GM08714 (cell line): ENCODE data around the gene FABP6.
"Not testable (repeated sequence)": the region's sequence is repeated elsewhere in the genome, so short reads cannot be mapped to it uniquely, and the experiment has no call there.

Source experiments
- H3K4me3 ChIP-seq: fragments of 200-500 bp; sonication (Bioruptor generic); 2 replicates; pipeline ENCODE4 v1.5.1; 2014; ENCODE audit warnings: mild to moderate bottlenecking, low read length, inconsistent platforms
- ZNF274 ChIP-seq: IDR thresholded peaks from 2 replicates; pipeline ENCODE4 v1.6.1; 2012; ENCODE audit warnings: mild to moderate bottlenecking, low read depth, low read length

Gene FABP6

GRCh38 chr5:160229190-160229742 is at the start of gene FABP6:
FABP6 (plus strand) TSS chr5:160229506; CDS start chr5:160229558, 52 bp downstream.
- no peak for TF ChIP-seq ZNF274
- H3K4me3 ChIP-seq = no peak within 1 kb of the TSS

DNA sequence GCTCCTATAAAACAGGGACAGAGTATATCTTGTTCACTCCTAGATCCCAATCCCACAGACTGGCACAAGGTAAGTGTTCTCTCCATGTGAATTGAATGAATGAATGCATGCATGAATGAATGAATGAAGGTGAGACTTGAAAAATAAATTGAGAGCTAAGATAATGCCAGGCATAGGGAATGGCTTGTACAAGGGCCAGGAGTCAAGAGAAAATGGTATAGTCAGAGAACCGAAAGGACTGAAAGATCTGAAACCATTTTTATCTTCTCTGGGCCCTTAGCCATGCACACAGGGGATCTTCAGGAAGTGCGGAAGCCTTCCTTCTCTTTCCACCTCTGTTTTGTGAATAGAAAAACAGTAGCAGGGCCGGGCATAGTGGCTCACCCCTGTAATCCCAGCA is 48.4 kb upstream of the FABP6 start:
- TF ChIP-seq ZNF274 = no peak
- H3K4me3 ChIP-seq = no peak overlapping the region

GRCh38 chr5:160181965-160182622 is 47.2 kb upstream of the FABP6 start:
- TF ChIP-seq ZNF274 = no peak
- no peak overlapping the region for H3K4me3 ChIP-seq

DNA sequence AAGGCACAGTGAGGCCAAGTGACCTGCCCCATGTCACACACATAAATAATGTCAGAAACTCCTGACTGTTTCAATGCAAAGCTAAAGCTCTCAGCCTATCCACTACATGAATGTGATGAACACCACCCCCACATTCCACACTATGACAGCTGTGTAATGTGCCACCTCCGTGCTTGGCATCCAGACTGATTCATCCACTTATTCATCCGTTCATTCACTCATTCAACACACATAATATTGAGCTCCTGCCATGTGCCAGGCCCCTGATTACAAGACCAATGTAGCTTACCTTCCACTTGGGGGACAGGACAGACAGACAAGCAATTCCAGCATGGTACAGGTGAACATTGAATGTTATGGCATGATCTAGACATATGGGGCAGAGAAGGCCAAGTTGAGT is 46.2 kb upstream of the FABP6 start:
- no peak for TF ChIP-seq ZNF274
- no peak overlapping the region for H3K4me3 ChIP-seq

GRCh38 chr5:160185626-160186360 is 43.5 kb upstream of the FABP6 start:
- TF ChIP-seq ZNF274 = no peak
- H3K4me3 ChIP-seq = no peak overlapping the region

DNA sequence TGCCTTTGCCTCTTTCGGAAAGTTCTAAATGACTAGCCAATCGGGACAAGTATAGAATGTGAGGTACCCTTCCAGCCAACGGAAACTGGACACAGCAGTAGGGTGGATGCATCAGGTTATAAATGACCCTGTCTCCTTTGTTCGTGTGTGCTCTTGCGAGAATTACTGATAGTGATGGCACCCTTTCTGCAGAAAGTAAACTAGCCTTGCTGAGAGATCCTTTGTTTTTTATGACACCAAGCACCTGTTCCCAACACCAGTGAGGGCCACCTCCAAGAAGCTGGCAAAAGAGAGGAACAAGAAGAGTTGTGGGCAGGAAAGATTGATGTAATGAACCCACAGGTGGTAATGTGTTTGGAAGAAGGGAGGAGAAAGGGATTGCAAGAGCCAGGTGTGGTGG is 42.8 kb upstream of the FABP6 start:
- no peak for TF ChIP-seq ZNF274
- H3K4me3 ChIP-seq = no peak overlapping the region

DNA sequence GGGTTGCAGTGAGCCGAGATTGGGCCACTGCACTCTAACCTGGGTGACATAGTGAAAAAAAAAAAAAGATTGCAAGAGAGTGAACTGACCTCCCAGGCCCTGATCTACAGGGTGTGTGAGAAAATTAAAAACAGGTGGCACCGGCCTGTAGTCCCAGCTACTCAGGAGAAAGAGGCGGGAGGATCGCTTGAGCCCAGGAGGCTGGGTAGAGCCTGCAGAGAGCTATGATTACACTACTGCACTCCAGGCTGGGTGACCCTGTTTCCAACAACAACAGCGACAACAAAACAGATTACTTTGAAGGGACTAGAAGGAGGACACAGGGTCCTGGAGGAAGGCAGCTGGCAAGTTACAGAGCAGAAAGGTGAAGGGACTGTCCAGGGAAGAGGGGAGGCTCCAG is 42.2 kb upstream of the FABP6 start:
- TF ChIP-seq ZNF274 = no peak
- no peak overlapping the region for H3K4me3 ChIP-seq

DNA sequence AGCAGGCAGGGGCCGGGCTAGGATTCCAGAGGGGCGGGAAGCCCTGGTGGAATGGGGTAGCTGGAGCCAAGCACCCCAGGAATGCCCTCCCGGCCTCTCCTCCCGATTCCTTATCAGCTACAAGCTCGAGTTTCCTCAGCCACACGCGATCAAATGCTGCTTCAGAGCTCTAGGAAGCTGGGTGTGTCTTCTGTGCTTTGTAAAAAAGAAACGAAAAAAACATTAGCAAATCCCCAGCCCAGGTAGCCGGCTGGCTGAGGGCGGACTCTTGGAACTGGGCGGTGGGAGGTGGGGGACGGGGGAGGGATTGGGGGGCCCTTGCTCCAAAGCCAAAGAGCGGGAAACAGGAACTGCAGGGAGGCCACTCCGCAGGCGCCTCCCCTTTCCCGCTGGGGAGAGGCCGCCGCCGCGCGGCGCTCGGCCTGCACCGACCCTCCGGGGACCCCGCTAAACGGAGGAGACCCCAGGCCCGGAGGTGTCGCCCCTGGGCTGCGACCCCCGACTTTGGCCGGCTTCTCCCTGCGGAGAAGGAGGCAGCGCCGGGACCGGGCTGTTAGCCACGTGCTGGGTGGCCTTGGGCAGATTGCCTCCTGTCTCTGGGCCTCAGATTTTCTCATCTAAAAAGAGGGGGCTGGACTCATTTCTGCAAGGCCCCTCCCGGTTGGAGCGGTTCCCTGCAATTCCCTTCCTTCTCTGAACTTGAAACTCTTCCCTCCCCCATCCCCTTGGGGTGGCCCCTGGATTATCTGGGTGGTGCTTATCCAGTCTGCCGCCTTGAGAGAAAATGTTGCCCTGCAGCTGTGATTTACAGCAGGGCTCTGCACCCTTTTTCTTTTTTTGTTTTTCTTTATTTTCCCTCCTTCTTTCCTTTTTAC is 40.9 kb upstream of the FABP6 start:
- H3K4me3 ChIP-seq = no peak overlapping the region

GRCh38 chr5:160192424-160192823 is 36.9 kb upstream of the FABP6 start:
- no peak overlapping the region for H3K4me3 ChIP-seq
- TF ChIP-seq ZNF274 = no peak

More for the DNA sequence above, 40.9 kb upstream of the FABP6 start:
- no peak for TF ChIP-seq ZNF274

DNA sequence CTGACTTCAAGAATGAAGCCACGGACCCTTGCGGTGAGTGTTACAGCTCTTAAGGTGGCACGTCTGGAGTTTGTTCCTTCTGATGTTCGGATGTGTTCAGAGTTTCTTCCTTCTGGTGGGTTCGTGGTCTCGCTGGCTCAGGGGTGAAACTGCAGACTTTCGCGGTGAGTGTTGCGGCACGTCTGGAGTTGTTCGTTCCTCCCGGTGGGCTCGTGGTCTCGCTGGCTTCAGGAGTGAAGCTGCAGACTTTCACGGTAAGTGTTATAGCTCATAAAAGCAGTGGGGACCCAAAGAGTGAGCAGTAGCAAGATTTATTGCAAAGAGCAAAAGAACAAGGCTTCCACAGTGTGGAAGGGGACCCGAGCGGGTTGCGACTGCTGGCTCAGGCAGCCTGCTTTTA is 36.2 kb upstream of the FABP6 start:
- not testable (repeated sequence) for H3K4me3 ChIP-seq

DNA sequence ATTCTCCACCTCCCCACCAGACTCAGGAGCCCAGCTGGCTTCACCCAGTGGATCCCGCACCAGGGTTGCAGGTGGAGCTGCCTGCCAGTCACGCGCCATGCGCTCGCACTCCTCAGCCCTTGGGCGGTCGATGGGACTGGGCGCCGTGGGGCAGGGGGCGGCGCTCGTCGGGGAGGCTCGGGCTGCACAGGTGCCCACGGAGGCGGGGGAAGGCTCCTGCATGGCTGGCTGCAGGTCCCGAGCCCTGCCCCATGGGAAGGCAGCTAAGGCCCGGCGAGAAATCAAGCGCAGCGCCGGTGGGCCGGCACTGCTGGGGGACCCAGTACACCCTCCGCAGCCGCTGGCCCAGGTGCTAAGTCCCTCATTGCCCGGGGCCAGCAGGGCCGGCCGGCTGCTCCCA is 35.5 kb upstream of the FABP6 start:
- not testable (repeated sequence) for H3K4me3 ChIP-seq

- no peak overlapping the region for H3K4me3 ChIP-seq
- TF ChIP-seq ZNF274 = no peak
Measured at GRCh38 chr5:160197341-160198144, 31.8 kb upstream of the FABP6 start.

GRCh38 chr5:160198146-160198545 is 31.2 kb upstream of the FABP6 start:
- H3K4me3 ChIP-seq = no peak overlapping the region
- TF ChIP-seq ZNF274 = no peak

DNA sequence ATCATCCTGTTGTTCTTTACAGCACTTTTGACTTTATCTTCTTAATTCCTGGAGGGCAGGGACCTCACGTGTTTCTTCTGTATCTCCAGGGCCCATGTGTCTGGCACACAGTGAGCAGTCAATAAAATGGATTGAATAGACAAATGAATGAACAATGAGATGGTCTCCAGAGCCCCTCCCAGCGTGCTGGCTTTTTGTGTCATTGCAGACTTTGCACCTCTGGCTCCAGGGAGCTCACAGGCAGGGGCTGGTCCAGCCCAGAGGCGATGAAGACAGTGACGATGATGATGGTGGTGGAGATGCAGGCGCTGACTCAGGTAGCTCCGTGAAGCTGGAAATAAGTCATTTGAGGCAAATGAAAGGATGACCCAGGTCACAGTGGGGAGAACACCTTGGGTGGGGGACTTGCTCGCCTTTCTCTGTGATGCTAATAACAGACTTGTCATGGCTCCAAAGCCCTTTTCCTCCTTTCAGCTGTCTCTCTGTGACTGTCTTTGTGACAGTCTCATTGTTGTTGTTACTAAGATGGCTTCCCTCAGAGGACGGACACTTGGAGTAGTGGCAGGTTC is 30.4 kb upstream of the FABP6 start:
- H3K4me3 ChIP-seq = no peak overlapping the region
- no peak for TF ChIP-seq ZNF274
